GM18951 (cell line): ENCODE results near the gene ZNF879.

ENCODE experiments used
- POLR2A ChIP-seq: IDR thresholded peaks from 4 replicates; pipeline ENCODE4 v1.6.1; 2011; ENCODE audit warnings: mild to moderate bottlenecking; ENCODE audit not compliant: insufficient read length, insufficient read depth; ENCODE audit errors: extremely low read depth
- in situ Hi-C: fragments of 300-500 bp; cut with MboI; formaldehyde crosslinking; loops from one replicate; pipeline ENCODE4 v1.12.0; 2022; ENCODE audit warnings: low sequenced_read_pairs, mixed read lengths, inconsistent platforms; ENCODE audit not compliant: unreplicated experiment

Gene ZNF879

DNA sequence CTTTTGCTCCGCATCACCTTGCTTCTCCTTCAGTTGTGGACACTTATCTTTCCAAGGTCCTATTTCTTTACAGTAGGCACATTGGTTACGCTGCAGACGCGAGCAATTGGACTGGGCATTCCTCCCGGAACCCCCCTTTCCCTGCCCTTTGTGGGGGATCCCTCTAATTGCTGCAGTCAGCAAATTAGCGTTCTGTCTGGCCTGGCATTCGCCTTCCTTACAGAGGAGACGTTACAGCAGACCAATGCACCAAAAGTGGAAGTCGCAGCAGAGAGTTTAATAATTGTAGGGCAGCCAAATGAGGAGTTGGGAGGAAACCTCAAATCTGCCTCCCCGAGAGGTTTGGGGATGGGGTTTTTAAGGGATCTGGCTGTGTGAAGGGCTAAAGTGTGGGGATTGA, 31.3 kb downstream of the ZNF879 start:
- in situ Hi-C loops, result no loop called here

DNA sequence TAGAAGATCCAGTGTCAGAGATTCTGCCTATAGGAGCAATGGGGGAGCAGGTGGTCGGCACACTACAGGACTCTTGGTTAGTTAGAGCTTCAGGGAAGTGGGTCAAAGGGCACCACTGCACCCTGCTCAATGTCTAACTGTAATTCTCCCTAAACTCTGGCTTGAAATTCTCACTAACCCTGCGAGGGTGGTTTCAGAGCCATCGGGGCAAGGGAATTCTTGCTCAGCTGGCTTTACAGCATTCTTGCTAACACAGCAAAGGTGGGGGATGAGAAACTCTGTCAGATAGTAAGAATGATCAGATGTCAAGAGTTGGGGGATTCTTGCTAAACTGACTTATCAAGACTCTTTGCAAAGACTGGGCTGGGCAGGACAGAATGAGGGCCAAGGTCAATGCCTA, 31.8 kb downstream of the ZNF879 start:
- no peak for TF ChIP-seq POLR2A
- in situ Hi-C loops, result no loop called here

More for the DNA sequence above, 31.3 kb downstream of the ZNF879 start:
- TF ChIP-seq POLR2A, result no peak

DNA sequence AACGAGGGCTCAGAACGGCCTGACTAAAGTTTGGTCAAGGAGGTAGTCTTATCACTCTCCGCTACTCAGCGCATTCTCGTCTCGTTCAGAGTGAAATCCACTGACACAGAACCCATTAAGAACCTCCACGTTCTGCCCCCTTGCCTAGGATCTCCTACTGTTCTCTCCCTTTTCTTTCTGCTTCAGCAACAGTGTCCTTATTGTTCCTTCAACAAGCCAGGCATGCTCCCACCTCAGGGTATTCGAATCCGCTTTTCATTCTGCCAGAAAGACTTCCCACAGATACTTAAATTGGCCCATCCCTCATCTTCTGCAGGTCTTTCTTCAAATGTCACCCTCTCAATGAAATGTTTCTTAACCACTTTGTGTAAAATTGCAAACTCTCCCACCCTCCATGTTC, 32.2 kb downstream of the ZNF879 start:
- TF ChIP-seq POLR2A, result no peak
- in situ Hi-C loops, result no loop called here

DNA sequence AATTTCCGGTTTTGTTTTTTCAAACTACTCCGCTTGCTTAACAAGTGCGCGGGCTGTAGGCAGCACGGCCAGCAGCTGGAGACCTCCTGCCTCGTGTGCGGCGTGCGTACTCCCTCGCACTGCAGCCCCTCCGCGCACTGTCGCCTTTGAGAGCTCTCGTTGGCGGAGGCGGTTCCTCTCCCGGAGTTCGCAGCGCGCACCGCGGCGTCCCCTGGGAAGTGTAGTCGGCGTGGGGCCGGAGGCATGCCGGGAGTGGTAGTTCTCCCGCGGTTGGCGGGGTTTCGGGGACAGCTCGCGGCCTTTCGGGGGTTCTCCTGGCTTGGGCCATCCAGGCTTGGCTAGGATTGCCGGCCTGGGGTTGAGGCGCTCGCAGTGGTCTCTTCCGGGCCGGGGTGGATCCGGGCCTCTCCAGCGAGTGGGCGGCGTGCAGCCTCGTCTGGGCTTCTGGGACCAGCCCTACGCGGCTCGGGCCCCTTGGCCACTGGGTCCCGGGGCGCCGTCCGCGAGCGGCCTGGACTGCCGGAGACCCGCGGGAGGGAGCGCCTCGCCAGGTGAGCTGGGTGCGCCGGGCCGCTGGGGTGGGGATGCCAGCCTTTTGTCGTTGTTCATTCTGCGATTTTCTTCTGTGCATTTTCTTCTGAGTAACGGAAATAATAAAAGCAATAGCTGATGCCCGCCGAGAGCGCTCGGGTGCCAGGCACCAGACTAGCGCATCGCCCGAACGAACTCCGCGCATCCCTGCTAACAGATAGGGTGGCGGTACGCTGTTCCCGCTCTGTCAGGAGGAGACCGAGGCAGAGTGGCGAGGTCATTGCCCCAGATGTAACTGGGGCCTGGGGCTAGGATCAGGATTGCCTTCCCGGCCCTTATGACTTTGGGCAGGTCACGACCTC, 36.8 kb downstream of the ZNF879 start, which contains the start of gene ZNF354C:
Gene ZNF354C, plus strand, starts transcription at position 258 of the 893 bp plus-strand sequence. CDS start 1,696 bp downstream, outside the sequence.
- in situ Hi-C loops, result no loop called here
- no peak for TF ChIP-seq POLR2A

DNA sequence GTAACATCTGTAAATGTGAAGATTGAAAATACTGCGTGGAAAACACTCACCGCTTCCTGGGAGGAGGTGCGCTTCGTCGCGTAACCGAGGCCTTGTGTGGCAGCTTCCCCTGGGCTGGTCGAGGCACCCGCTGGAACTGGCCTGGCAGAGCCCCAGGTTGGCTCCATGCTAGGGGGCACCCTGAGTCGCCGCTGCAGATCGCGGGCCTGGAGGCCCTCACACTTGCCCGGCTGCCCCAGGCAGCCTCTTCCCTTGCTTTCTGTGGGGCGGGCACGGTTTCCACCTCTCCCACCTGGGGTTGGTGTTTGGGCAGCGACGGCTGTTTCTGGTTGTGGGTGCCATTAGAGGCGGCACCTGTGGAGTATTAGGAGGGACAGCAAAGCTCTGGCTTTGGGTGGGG, 37.4 kb downstream of the ZNF879 start:
- TF ChIP-seq POLR2A, result no peak
- in situ Hi-C loops, result no loop called here

DNA sequence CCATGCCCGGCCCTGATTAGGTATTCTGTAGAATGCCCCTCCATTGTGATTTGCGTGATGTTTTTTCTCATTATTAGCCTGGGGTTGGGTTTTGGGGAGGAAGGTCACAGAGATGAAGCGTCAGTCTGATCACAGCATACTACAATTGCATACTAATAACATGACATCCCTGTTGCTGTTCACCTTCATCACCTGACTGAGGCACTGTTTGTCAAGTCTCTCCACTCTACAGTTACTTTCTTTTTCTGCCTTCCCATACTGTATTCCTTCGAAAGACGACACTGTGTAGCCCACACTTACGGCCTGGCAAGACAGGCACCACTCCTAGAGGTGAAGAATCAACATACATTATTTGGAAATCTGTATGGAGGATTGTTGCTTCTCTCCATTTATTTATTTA, 42.1 kb downstream of the ZNF879 start:
- in situ Hi-C loops, result no loop called here
- TF ChIP-seq POLR2A, result no peak

DNA sequence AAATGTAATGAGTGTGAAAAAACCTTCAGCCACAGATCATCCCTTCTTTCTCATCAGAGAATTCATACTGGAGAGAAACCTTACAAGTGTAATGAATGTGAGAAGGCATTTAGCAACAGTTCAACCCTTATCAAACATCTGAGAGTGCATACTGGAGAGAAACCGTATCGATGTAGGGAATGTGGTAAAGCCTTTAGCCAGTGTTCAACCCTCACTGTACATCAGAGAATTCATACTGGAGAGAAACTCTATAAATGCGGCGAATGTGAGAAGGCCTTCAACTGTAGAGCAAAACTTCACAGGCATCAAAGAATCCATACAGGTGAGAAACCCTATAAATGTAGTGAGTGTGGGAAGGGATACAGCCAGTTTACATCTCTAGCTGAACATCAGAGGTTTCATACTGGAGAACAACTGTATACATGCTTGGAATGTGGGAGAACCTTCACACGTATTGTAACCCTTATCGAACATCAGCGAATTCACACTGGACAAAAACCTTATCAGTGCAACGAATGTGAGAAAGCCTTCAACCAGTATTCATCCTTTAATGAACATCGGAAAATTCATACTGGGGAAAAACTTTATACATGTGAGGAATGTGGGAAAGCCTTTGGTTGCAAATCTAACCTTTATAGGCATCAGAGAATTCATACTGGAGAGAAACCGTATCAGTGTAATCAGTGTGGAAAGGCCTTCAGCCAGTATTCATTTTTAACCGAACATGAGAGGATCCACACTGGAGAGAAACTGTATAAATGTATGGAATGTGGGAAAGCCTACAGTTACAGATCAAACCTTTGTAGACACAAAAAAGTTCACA, 55.8 kb downstream of the ZNF879 start:
- in situ Hi-C loops, result no loop called here

DNA sequence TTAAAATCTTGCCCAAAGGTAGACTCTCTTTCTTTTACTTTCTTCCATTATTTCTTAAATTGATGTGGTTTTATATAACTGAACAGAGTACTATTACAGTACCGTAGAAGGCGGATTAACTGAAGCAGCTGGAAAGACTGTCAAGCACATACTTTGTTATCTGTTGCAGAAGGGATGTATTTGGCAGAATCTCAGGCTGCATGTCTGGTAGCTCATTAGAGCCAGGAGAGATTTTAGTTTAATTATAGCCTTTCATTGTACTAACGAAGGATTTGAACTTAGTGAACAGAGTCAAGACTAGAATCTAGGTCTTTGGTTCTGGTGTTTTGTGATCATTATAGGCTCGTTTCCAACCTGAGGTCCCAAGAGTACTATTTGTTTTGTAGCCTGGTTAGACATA, 57.1 kb downstream of the ZNF879 start:
- in situ Hi-C loops, result no loop called here
- no peak for TF ChIP-seq POLR2A

More for the DNA sequence above, 55.8 kb downstream of the ZNF879 start:
- TF ChIP-seq POLR2A, result no peak
